Renal pelvis (tissue), 4 donors: ENCODE measurements around the gene CDC42. TPM values are rescaled to one million over a fixed set of nuclear protein-coding genes. Genes with fewer than 3 reads are reported as not detected.
A peak's percentile ranks its signal among the peaks of the same experiment; 100 is the strongest.
"Not testable (repeated sequence)": the region's sequence is repeated elsewhere in the genome, so short reads cannot be mapped to it uniquely, and the experiment has no call there.

Source experiments
- DNase-seq: peaks from one replicate; pipeline ENCODE4 v3.0.0-alpha.2; 2013
- polyA plus RNA-seq, 3 donors: library from polyadenylated mRNA; unstranded; fragments of 120-200 nt; gene quantifications; one replicate each; pipeline ENCODE4 v1.2.1, GENCODE V29; 2013; ENCODE audit not compliant: insufficient read length in 3 of 3

CDC42 gene
- polyA plus RNA-seq, 3 donors = 329 to 369 (median 366) TPM

- DNase-seq = no peak
These were observed 22.0 kb upstream of the CDC42 start for GRCh38 chr1:22030473-22030872.

- no peak for DNase-seq
These were observed 21.1 kb upstream of the CDC42 start for GRCh38 chr1:22031214-22031962.

DNA sequence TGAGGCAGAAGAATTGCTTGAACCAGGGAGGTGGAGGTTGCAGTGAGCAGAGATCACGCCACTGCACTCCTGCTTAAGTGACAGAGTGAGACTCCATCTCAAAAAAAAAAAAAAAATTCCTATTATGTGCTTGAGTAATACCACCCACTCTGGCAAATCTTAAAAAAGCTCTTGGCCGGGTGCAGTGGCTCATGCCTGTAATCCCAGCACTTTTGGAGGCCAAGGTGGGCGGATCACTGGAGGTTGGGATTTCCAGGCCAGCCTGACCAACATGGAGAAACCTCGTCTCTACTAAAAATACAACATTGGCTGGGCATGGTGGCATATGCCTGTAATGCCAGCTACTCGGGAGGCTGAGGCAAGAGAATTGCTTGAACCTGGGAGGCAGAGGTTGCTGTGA, 17.7 kb upstream of the CDC42 start:
- not testable (repeated sequence) for DNase-seq

DNA sequence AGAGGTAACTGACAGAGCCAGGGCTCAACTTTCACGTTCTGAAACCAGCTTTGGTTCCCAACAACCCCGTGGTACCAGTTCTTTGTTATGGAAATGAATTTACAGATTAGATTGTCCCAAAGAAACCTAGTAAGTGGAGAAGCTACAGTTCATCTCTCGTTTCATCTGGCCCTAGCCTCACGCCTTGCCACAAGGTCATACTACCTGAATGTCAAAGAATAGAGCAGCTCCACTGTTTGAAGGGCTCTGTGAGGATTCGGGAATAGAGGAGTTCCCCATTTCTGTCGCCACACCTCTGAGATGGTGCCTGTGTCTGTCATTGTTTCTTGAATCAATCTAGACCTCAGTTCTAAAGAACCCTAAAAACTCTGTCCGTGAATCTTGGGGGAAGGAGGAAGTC, 15.0 kb upstream of the CDC42 start:
- no peak for DNase-seq

- DNase-seq = no peak
These were observed 14.5 kb upstream of the CDC42 start for GRCh38 chr1:22038036-22038435.

DNA sequence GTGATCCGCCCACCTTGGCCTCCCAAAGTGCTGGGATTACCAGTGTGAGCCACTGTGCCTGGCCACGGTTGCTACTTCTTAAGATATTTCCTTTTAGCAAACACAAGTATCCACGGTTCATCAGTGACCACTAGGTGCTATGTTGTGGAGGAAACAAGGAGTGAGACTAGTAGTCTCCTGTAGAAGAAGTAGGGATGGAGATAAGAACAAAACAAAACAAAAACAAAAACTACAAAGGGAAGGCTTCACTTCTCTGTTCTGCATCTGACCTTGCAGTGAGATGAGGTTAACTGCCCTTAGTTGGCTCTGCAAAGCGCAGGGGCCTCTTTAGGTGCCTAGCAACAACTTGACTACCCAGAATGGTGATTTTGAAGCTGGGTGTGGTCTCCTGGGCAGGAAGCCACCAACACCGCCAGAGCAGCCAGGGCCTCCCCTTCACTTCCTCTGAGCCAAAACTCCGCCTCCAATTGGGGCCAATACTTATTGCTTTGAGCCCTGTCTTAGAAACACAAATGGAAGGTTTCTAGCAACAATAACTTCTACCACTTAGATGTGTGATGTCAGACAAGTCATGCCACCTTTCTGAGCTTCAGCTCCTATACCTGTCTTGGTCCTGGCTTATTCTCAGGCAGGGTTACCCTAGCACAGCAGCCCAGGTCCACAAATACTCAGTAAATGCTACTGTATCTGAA, 12.8 kb upstream of the CDC42 start:
- DNase-seq = no peak

DNA sequence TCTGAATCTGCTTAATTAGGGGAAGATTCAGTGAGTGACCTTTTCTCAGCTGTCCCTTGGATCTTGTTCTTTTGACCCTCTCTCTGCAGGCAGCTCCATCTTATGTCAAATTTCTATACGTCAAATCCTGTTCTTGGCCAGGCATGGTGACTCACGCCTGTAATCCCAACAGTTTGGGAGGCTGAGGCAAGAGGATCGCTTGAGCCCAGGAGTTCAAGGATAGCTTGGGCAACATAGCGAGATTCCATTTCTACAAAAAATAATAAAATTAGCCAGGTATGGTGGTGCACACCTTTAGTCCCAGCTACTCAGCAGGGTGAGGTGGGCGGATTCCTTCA, 12.3 kb upstream of the CDC42 start:
- no peak for DNase-seq

GRCh38 chr1:22041505-22041904, 11.0 kb upstream of the CDC42 start:
- DNase-seq = no peak

DNA sequence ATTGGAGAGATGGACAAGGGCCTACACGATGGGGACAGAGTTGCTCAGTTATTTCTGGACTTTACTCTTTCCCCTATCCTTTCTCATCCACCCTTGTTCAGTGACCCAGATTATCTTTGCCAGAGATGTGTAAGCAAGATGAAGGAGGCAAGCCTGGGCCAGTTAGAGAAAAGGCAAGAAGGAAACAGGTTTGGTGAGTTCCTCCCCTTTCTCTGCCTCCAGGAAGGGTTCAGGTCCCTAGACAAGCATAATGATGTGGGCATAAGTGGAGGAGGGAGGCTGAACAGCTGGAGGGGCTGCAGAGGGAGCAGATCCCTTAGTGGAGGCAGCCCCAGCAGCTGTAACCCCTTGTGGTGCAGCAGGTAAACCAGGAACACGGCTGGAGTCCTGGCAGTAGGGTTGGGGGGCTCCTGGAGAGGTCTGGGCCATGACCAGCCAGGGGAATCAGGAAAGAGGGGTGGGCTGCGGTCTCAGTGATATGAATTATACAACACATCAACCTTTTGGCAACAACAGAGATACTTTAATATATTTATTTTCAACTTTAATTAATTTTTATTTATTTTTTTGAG, 9.2 kb upstream of the CDC42 start:
- no peak for DNase-seq

DNA sequence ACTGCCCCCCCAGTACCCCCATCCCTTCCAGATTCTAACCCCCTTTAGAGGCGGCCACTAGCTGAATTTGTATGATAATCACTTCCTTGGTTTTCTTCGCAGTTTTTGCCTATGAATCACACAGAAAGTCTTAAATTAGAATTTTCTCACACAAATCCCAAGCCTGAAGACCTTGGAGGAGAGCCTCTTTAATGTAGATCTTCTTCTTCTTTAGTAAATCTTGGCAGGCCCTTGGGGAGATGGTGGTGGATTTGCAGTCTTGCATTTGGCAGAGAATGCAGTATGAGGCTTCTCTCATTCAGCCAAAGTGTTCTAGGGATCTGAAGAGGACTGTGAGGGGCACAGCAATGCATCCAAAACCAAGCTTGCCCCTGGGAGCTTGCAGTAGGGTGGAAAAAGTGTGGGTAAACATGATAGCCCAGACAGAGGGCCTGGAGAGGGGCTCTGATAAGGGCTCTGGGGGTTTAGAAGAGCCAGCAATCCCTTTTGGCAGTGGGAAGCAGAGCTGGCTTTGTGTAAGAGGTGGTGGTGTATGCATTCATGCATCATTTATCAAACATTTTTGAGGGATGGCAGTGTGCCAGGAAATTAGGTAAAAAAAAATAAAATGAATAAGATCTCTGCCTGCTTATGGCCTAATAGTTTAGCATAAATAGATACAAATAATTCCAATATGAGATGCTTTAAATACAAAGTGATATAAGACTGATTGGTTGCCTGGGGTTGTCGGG, 7.7 kb upstream of the CDC42 start:
- DNase-seq = no peak

DNA sequence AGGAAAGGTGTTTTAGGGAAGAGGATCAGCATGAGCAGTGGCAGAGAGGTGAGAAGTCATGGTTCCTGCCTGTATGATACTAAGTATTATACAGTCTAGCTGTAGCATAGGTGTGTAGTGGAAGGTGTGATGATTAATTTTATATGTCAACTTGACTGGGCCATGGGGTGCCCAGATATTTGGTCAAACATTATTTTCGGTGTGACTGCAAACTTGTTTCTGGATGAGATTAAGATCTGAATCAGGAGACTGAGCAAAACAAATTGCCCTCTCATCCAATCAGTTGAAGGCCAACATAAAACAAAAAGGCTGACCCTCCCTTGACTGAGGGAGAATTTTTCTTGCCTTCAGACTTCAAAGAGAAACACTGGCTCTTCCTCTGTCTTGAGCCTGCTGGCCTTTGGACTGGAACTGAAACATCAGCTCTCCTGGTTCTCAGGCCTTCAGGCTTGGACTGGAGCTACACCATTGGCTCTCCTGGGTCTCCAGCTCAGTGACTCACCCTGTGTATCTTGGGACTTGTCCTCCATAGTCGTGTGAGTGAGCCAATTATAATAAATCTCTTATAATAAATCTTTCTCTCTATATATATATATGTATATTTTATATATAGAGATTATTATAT, 6.8 kb upstream of the CDC42 start:
- no peak for DNase-seq

DNA sequence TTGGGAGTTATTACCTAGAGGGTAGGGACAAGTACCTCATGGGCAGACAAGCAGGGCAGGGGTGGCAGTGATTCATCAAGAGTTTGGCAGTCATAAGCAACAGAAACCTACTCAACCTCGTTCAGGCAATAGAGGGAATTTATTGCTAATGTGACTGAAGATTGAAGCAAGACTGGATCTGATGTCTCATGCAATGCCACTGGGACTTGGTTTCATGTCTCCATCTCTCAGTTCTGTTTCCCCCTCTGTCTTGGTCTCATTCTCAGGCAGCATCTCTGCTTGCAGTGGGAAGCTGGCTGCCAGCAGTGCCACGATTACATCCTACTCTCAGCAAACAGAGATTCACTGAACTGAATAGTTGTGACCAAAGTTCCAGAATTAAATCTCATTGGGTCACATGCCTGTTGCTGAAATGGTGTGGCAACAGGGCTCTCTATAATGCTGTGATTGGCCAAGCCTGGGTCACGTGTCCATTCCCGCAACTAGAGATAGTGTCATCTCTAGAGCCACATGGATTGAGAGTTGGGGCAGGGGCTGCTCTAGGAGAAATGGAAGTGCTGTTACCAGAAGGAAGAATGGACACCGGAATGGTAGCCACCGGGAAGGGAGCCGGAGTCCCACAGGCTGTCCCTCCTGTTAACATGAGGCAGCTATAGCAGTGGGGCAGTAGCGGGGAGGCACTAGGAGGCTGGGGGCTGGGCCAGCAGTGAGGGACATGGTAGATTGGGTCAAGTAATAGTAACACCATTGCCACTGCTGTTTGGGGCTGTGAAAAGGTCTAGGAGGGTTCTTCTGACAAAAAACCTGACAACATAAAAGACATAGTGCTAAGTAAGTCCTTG, 3.9 kb upstream of the CDC42 start:
- DNase-seq = no peak

DNA sequence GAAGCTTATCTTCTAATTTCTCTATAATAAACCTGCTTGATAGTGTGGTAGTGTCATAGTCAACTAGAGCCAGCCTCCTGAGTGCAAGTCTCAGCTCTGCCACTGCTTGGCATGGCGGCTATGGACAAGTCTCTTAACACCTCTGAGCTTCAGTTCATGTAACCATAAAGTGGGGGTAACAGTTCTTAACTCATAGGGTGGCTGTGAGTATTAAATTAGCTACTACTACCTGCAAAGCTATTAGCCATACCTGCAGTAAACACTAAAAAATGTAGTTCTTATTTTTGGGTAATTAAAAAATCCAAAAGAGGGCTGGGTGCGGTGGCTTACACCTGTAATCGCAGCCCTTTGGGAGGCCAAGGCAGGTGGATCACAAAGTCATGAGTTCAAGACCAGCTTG, 2.2 kb upstream of the CDC42 start:
- no peak for DNase-seq

GRCh38 chr1:22051607-22052114, 848 bp upstream of the CDC42 start:
- DNase-seq = no peak

DNA sequence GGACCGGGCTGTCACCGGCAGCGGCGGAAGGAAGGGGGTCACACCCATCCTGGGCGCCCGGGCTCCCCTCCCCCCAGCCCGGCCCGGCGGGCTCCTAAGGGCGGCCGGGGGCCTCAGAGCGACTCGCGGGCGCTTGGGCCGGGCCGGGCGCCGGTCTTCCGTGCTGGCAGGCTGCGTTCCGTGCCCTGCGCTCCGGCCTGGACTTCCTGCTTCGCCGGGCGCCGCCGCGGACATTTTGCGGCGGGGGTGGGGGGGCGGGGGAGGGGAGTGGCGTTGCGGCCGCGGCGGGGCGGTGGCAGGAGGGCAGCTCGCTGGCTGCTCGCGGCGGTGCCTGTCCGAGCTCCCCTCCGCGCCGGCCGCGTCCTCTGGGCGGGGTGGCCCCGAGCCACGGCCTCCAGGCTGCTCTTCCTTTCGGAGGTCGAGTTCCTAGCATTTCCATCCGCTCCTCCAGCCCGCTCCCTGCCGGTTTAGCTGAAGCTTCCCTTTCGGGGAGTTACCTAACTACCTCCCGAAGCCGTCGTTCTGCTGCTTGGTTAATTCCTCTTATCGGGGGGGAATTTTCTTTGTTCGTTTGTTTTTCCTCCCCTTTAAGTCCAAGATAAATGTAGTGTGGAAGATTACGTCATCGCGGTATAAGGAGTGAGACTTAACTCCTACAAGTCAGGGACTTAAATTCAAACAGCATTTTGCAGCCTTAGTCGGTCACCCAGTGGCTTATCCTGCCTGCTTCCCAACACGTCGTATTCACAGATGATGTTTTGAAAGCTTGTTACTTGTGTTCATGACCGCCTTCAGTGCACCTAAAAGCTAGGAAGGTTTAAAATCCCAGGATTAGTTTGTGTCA, 730 bp downstream of the CDC42 start:
- DNase-seq = peak; percentile 80

- DNase-seq = no peak
These were observed 1.6 kb downstream of the CDC42 start for GRCh38 chr1:22053861-22054770.

DNA sequence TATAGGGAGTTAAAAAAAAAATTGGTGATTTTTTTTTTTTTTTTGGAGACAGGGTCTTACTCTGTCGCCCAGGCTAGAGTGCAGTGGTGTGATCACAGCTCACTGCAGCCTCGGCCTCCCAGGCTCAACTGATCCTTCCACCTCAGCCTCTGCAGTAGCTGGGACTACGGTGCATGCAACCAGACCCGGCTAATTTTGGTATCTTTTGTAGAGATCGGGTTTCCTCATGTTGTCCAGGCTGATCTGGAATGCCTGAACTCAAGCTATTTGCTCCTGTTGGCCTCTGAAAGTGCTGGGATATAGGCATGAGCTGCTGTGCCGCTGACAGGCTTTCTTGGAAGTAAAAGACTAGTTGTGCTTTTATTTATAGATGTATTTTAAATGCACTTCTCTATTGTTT, 3.0 kb downstream of the CDC42 start:
- DNase-seq = no peak

DNA sequence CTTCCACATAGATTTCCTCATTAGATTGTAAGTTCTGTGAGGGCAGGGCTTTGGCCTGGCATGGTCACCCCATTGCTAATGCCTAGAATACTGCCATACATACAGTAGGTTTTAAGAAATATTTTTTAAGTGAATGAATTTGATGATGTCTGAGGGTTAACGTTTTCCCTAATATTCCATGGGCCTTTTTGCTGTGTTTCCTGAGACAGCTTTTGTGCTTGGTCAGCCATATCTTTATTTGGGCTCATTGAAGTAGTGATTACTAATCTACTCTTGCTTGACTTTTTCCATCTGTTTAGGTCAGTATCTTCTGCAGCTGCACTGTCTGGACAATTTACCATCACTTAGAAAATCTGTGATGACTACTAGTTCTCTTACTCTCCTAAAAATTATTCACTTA, 3.5 kb downstream of the CDC42 start:
- no peak for DNase-seq

DNA sequence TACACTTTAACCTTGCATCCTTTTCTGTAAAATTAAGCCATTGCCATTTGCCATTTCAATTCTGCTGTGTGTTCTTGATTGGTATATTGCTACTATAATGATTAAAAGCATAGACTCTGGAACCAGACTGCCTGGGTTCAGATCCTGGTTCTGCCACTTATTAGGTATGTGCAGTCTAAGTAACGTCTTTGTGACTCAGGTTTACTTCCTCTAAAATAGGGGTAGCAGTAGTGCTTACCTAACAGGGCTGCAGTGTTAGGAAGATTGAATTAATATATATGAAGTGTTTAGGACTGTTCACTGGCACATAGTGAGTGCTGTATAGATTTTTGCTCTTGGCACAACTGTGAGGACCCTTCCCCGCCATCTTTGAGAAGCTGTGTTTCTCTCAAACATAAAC, 4.4 kb downstream of the CDC42 start:
- no peak for DNase-seq
